Stimulated activated CD4-positive, alpha-beta T cell treated with anti-CD3 and anti-CD28 coated beads, Interleukin-15, amount 100 ng/mL, for 24 hours (primary cell): ENCODE data around the gene ADAMTSL1.

Experiments used
- DNase-seq: peaks from one replicate; pipeline ENCODE4 v3.0.0-alpha.2; 2020

The ADAMTSL1 gene

GRCh38 chr9:18616976-18617375, 143.0 kb downstream of the ADAMTSL1 start:
- no peak for DNase-seq

- no peak for DNase-seq
Observed at GRCh38 chr9:18617759-18618158, 143.8 kb downstream of the ADAMTSL1 start.

GRCh38 chr9:18618862-18619261, 144.9 kb downstream of the ADAMTSL1 start:
- no peak for DNase-seq

GRCh38 chr9:18622186-18622836, 148.4 kb downstream of the ADAMTSL1 start:
- no peak for DNase-seq

- no peak for DNase-seq
Observed at GRCh38 chr9:18623221-18624079, 149.5 kb downstream of the ADAMTSL1 start.

- no peak for DNase-seq
Observed at GRCh38 chr9:18626046-18626698, 152.2 kb downstream of the ADAMTSL1 start.

- DNase-seq = no peak
Observed at GRCh38 chr9:18629136-18629535, 155.2 kb downstream of the ADAMTSL1 start.

- no peak for DNase-seq
Observed at GRCh38 chr9:18632632-18633403, 158.9 kb downstream of the ADAMTSL1 start.

- no peak for DNase-seq
Observed at GRCh38 chr9:18636781-18637180, 162.8 kb downstream of the ADAMTSL1 start.

GRCh38 chr9:18638371-18639249, 164.7 kb downstream of the ADAMTSL1 start:
- DNase-seq = no peak

GRCh38 chr9:18639911-18640310, 166.0 kb downstream of the ADAMTSL1 start:
- no peak for DNase-seq

- DNase-seq = no peak
Observed at GRCh38 chr9:18658804-18659705, 185.1 kb downstream of the ADAMTSL1 start.

GRCh38 chr9:18660001-18660400, 186.0 kb downstream of the ADAMTSL1 start:
- no peak for DNase-seq

- no peak for DNase-seq
Observed at GRCh38 chr9:18662320-18662719, 188.4 kb downstream of the ADAMTSL1 start.

GRCh38 chr9:18665947-18666346, 192.0 kb downstream of the ADAMTSL1 start:
- no peak for DNase-seq

- DNase-seq = no peak
Observed at GRCh38 chr9:18666348-18666747, 192.4 kb downstream of the ADAMTSL1 start.

- no peak for DNase-seq
Observed at GRCh38 chr9:18666986-18667772, 193.2 kb downstream of the ADAMTSL1 start.

- DNase-seq = no peak
Observed at GRCh38 chr9:18668944-18669343, 195.0 kb downstream of the ADAMTSL1 start.

- DNase-seq = no peak
Observed at GRCh38 chr9:18672706-18673105, 198.8 kb downstream of the ADAMTSL1 start.

GRCh38 chr9:18673179-18673578, 199.2 kb downstream of the ADAMTSL1 start:
- no peak for DNase-seq
